GM18511 (cell line): ENCODE results near the gene CCDC77.

Experiments
- ATAC-seq: cut with Tn5 transposase; IDR thresholded peaks from one replicate; pipeline ENCODE4 v1.9.1; 2021; ENCODE audit warnings: mild to moderate bottlenecking, moderate library complexity; ENCODE audit not compliant: unreplicated experiment

CCDC77 gene

GRCh38 chr12:480831-481816 is 79.7 kb downstream of the CCDC77 start:
- no peak for ATAC-seq

GRCh38 chr12:482061-482460 is 80.6 kb downstream of the CCDC77 start:
- ATAC-seq: no peak

GRCh38 chr12:484096-484495 is 82.7 kb downstream of the CCDC77 start:
- ATAC-seq: no peak

- no peak for ATAC-seq
Measured at GRCh38 chr12:490260-490659, 88.8 kb downstream of the CCDC77 start.
